Nephron progenitor cell (in vitro differentiated cells): ENCODE results near the gene ZNF488.

ENCODE experiments used
- DNase-seq: peaks from one replicate; pipeline ENCODE4 v3.0.0; 2021
- H3K27ac Mint-ChIP-seq: 2 replicates; pipeline ENCODE4 v1.8.0; 2021; ENCODE audit warnings: mild to moderate bottlenecking, moderate library complexity, mixed read lengths
- H3K27me3 Mint-ChIP-seq: 2 replicates; pipeline ENCODE4 v1.8.0; 2021; ENCODE audit warnings: mild to moderate bottlenecking, low read depth, mixed read lengths; ENCODE audit not compliant: poor library complexity
- H3K36me3 Mint-ChIP-seq: 2 replicates; pipeline ENCODE4 v1.8.0; 2021; ENCODE audit warnings: low read depth, mixed read lengths
- H3K4me1 Mint-ChIP-seq: 2 replicates; pipeline ENCODE4 v1.8.0; 2021; ENCODE audit warnings: mixed read lengths
- H3K4me3 Mint-ChIP-seq: 2 replicates; pipeline ENCODE4 v1.8.0; 2021; ENCODE audit warnings: mild to moderate bottlenecking, moderate library complexity, mixed read lengths
- H3K9me3 Mint-ChIP-seq: 2 replicates; pipeline ENCODE4 v1.8.0; 2021; ENCODE audit warnings: mild to moderate bottlenecking, moderate library complexity, mixed read lengths
- TF ChIP-seq, protein P1 (sequence below): fragments of 200-600 bp; sonication (generic); IDR thresholded peaks from 2 replicates; pipeline ENCODE4 v1.5.0; 2021; ENCODE audit warnings: antibody characterized with exemption

The ZNF488 gene

GRCh38 chr10:47329855-47330254, 54.2 kb downstream of the ZNF488 start:
- peaks cover 5% of the 10 kb centered on the region for H3K4me1 Mint-ChIP-seq
- peaks cover 16% of the 10 kb centered on the region for H3K27me3 Mint-ChIP-seq
- H3K27ac Mint-ChIP-seq: no peak overlapping the region
- no peak overlapping the region for H3K4me3 Mint-ChIP-seq
- no peaks in the 10 kb centered on the region for H3K36me3 Mint-ChIP-seq
- H3K9me3 Mint-ChIP-seq: no peaks in the 10 kb centered on the region
- no peak for DNase-seq
- TF ChIP-seq, protein P1, sequence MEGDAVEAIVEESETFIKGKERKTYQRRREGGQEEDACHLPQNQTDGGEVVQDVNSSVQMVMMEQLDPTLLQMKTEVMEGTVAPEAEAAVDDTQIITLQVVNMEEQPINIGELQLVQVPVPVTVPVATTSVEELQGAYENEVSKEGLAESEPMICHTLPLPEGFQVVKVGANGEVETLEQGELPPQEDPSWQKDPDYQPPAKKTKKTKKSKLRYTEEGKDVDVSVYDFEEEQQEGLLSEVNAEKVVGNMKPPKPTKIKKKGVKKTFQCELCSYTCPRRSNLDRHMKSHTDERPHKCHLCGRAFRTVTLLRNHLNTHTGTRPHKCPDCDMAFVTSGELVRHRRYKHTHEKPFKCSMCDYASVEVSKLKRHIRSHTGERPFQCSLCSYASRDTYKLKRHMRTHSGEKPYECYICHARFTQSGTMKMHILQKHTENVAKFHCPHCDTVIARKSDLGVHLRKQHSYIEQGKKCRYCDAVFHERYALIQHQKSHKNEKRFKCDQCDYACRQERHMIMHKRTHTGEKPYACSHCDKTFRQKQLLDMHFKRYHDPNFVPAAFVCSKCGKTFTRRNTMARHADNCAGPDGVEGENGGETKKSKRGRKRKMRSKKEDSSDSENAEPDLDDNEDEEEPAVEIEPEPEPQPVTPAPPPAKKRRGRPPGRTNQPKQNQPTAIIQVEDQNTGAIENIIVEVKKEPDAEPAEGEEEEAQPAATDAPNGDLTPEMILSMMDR: no peak

- H3K27me3 Mint-ChIP-seq: peaks cover 6% of the 10 kb centered on the region
- H3K4me3 Mint-ChIP-seq: no peak overlapping the region
- no peaks in the 10 kb centered on the region for H3K9me3 Mint-ChIP-seq
- peaks cover 4% of the 10 kb centered on the region for H3K4me1 Mint-ChIP-seq
- no peaks in the 10 kb centered on the region for H3K36me3 Mint-ChIP-seq
- TF ChIP-seq, protein P1: no peak
- DNase-seq: no peak
- no peak overlapping the region for H3K27ac Mint-ChIP-seq
Measured at GRCh38 chr10:47326927-47327330, 57.2 kb downstream of the ZNF488 start.

- Mint-ChIP-seq H3K36me3 (no peaks in the 10 kb centered on the region), H3K4me1 (no peaks in the 10 kb centered on the region), H3K9me3 (no peaks in the 10 kb centered on the region), H3K4me3 (no peak overlapping the region), H3K27me3 (peaks cover 6% of the 10 kb centered on the region), H3K27ac (no peak overlapping the region)
- TF ChIP-seq, protein P1: no peak
- no peak for DNase-seq
Measured at GRCh38 chr10:47326306-47326926, 57.7 kb downstream of the ZNF488 start.

DNA sequence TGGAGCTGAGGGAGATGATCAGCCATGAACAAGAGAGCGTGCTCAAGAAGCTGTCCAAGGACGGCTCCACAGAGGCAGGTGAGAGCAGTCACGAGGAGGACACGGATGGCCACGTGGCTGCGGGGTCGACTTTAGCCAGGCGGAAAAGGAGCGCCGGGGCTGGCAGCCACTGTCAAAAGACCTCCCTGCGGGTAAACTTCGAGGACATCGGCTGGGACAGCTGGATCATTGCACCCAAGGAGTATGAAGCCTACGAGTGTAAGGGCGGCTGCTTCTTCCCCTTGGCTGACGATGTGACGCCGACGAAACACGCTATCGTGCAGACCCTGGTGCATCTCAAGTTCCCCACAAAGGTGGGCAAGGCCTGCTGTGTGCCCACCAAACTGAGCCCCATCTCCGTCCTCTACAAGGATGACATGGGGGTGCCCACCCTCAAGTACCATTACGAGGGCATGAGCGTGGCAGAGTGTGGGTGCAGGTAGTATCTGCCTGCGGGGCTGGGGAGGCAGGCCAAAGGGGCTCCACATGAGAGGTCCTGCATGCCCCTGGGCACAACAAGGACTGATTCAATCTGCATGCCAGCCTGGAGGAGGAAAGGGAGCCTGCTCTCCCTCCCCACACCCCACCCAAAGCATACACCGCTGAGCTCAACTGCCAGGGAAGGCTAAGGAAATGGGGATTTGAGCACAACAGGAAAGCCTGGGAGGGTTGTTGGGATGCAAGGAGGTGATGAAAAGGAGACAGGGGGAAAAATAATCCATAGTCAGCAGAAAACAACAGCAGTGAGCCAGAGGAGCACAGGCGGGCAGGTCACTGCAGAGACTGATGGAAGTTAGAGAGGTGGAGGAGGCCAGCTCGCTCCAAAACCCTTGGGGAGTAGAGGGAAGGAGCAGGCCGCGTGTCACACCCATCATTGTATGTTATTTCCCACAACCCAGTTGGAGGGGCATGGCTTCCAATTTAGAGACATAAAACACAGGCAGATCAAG, 58.5 kb downstream of the ZNF488 start:
- H3K36me3 Mint-ChIP-seq: no peaks in the 10 kb centered on the region
- peaks cover 3% of the 10 kb centered on the region for H3K27me3 Mint-ChIP-seq
- no peaks in the 10 kb centered on the region for H3K9me3 Mint-ChIP-seq
- H3K27ac Mint-ChIP-seq: no peak overlapping the region
- TF ChIP-seq, protein P1: no peak
- DNase-seq: no peak
- no peaks in the 10 kb centered on the region for H3K4me1 Mint-ChIP-seq
- H3K4me3 Mint-ChIP-seq: no peak overlapping the region

DNA sequence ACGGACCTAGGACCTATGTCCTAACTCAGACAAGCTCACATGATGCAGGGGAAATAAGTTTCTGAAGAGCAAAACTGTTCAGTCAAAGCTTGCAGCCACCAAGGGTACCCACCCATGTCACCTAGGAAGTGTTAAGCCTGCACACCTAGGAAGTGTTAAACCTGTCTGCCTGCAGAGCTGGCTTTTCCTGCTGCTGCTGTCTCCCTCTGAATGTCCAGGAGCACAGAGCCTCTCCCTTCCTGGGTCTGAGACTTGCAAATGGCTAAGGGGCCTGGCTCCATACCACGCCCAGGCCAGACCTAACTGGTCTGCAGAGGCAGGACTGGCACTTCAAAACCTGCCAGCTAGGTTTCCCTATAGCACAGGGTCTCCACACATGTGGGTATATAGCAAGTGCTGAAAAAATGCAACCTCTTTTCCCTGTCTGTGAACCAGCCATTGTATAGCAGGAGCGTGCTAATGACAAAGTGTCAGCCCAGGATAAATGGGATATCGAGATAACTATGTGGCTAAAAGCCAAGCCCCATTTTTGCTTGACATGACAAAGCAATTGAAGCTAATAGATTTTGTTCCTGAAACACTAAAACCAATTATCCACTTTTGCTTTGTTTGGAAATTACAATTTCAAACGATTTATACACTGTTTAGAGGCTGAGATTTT, 60.3 kb downstream of the ZNF488 start:
- H3K27ac Mint-ChIP-seq: no peak overlapping the region
- H3K27me3 Mint-ChIP-seq: no peaks in the 10 kb centered on the region
- H3K4me3 Mint-ChIP-seq: no peak overlapping the region
- TF ChIP-seq, protein P1: no peak
- no peak for DNase-seq
- no peaks in the 10 kb centered on the region for H3K4me1 Mint-ChIP-seq
- no peaks in the 10 kb centered on the region for H3K9me3 Mint-ChIP-seq
- no peaks in the 10 kb centered on the region for H3K36me3 Mint-ChIP-seq
